NCI-H2196 treated with DMSO at 0.1 percent for 48 hours (cell line): Measurements from ENCODE around the gene AUTS2.
"Not testable (repeated sequence)": the region's sequence is repeated elsewhere in the genome, so short reads cannot be mapped to it uniquely, and the experiment has no call there.

ENCODE experiments used
- DNase-seq: peaks from one replicate; lab custom pipeline; 2025; ENCODE audit not compliant: unreplicated experiment; lab: John Stamatoyannopoulos, UW

AUTS2 gene

GRCh38 chr7:70578131-70578530 lies 979.9 kb downstream of the AUTS2 start:
- DNase-seq: no peak

- DNase-seq: no peak
Measured at GRCh38 chr7:70579397-70580097, 981.3 kb downstream of the AUTS2 start.

GRCh38 chr7:70580161-70580560 lies 981.9 kb downstream of the AUTS2 start:
- DNase-seq: no peak

- DNase-seq: no peak
Measured at GRCh38 chr7:70582927-70583895, 984.9 kb downstream of the AUTS2 start.

- no peak for DNase-seq
Measured at GRCh38 chr7:70583965-70584883, 985.9 kb downstream of the AUTS2 start.

GRCh38 chr7:70585071-70585470 lies 986.8 kb downstream of the AUTS2 start:
- DNase-seq: no peak

GRCh38 chr7:70586822-70587221 lies 988.5 kb downstream of the AUTS2 start:
- DNase-seq: no peak

GRCh38 chr7:70587739-70588138 lies 989.5 kb downstream of the AUTS2 start:
- DNase-seq: no peak

GRCh38 chr7:70588191-70588921 lies 990.1 kb downstream of the AUTS2 start:
- DNase-seq: no peak

- DNase-seq: no peak
Measured at GRCh38 chr7:70589010-70589409, 990.7 kb downstream of the AUTS2 start.

GRCh38 chr7:70589590-70589989 lies 991.3 kb downstream of the AUTS2 start:
- DNase-seq: no peak

GRCh38 chr7:70590126-70590854 lies 992.0 kb downstream of the AUTS2 start:
- no peak for DNase-seq

- DNase-seq: no peak
Measured at GRCh38 chr7:70591643-70592042, 993.4 kb downstream of the AUTS2 start.

- DNase-seq: no peak
Measured at GRCh38 chr7:70592171-70592570, 993.9 kb downstream of the AUTS2 start.

- no peak for DNase-seq
Measured at GRCh38 chr7:70594170-70594569, 995.9 kb downstream of the AUTS2 start.

GRCh38 chr7:70594885-70595284 lies 996.6 kb downstream of the AUTS2 start:
- DNase-seq: not testable (repeated sequence)

GRCh38 chr7:70595370-70595754 lies 997.1 kb downstream of the AUTS2 start:
- no peak for DNase-seq

GRCh38 chr7:70595755-70596597 lies 997.7 kb downstream of the AUTS2 start:
- no peak for DNase-seq

- DNase-seq: no peak
Measured at GRCh38 chr7:70596598-70596913, 998.3 kb downstream of the AUTS2 start.
